Thyroid gland (tissue), 4 donors: ENCODE measurements around the gene DUSP15.

Experiments used
- CTCF ChIP-seq, 6 experiments: fragments of 200-600 bp in 3 of 6; fragments of 450-650 bp in 3 of 6; sonication (generic) in 3 of 6; IDR thresholded peaks; one replicate each; pipeline ENCODE4 v1.5.1; 2016 to 2019; ENCODE audit warnings: antibody characterized with exemption in 6 of 6, mild to moderate bottlenecking in 2 of 6, inconsistent platforms in 1 of 6, moderate library complexity in 1 of 6
- POLR2A ChIP-seq, 2 donors: fragments of 450-650 bp; IDR thresholded peaks; one replicate each; pipeline ENCODE4 v1.6.1; 2017; ENCODE audit warnings: antibody characterized with exemption in 2 of 2, mild to moderate bottlenecking in 2 of 2, moderate library complexity in 1 of 2

DNA sequence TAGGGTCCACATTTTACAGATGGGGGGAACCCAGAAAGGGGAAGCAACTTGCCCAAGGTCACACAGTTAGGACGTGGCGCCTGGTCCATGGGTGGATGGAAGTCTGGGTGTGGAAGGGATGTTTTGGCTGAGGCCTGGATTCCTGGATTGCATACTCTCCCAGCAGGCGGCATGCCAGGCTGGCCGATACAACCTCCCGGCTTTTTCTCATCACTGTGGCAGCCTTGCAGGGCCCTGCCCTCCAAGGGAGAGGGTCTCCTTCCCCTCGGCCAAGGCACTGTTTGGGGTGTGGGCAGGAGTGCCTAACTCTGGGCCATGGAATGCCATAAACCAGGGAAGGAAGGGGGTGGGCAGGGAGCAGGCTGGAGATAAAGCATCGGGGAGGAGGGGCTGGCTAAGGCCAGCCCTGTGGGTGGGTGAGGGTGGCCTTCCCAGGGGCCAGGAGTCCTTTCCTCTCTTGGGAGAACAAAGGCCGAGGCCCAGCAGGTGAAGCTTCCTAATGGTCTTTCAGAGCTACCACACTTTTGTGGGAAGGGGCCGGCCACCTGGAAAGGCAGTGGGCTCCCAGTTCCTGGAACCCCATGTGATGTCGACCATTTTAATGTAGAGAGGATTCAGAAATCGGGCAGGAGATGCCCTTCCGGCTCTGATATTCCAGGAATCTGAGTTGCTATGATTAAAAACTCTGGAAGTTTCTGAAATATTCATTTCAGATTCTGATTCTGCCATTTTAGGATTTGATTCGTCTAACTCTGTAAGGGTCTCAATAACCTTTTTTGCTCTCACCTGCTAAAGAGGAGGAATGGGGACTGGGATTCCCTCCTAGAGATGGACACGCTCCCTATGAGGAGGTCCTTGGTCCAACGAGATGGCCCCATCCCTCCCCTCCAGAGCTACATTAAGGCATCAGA, 29.2 kb downstream of the DUSP15 start:
- TF ChIP-seq CTCF (IDR thresholded peaks at IDR 0.05) = no peak
- TF ChIP-seq POLR2A (IDR thresholded peaks at IDR 0.05) = no peak
